ENCODE measurements around the gene RTN4RL2. TPM values are rescaled to one million over a fixed set of nuclear protein-coding genes. Genes with fewer than 3 reads are reported as not detected.

Gene RTN4RL2
- total RNA-seq, 1 experiment from 2014 or later = 7.0 TPM

- peaks cover 6% of the 10 kb centered on the region for H3K23me2 ChIP-seq (ENCODE audit: insufficient read length, low read depth, low read length, poor library complexity, severe bottlenecking)
- H4K20me1 ChIP-seq (ENCODE audit: control insufficient read depth, insufficient read depth, insufficient read length) = no peaks in the 10 kb centered on the region
- no peak overlapping the region for H2BK5ac ChIP-seq (ENCODE audit: insufficient read length, low read length)
- no peak overlapping the region for H3K4ac ChIP-seq (ENCODE audit: low read depth, low read length)
- Mint-ChIP-seq H3K4me1 (peaks cover 27 to 35% of the 10 kb centered on the region in 2 experiments), H3K27ac (no peak overlapping the region; a peak in 1 of 7 replicates), H3K9me3 (no peaks in the 10 kb centered on the region), H3K36me3 (ENCODE audit: insufficient read depth in 1 of 3, low read depth in 3 of 3) (peaks cover 11 to 19% (median 19%) of the 10 kb centered on the region in 3 experiments; a peak in 6 of 7 replicates), H3K4me3 (peak overlapping the region; percentile 68 to 83; a peak in 3 of 5 replicates), H3K27me3 (ENCODE audit: low read depth) (peaks cover 43% of the 10 kb centered on the region)
- WGBS (ENCODE audit: extremely low coverage, insufficient read length, low lambda C conversion rate) = no CpG with 5 or more reads among the region's 8 CpGs
- H3K9me3 ChIP-seq (ENCODE audit: control insufficient read depth, low read depth, low read length) = no peaks in the 10 kb centered on the region
- H4K5ac ChIP-seq (ENCODE audit: insufficient read length, low read depth, low read length) = no peak overlapping the region
- no peaks in the 10 kb centered on the region for H3K79me1 ChIP-seq (ENCODE audit: insufficient read depth, low read depth, low read length, poor library complexity, severe bottlenecking)
- H3K79me2 ChIP-seq (ENCODE audit: insufficient read depth, low read length) = no peaks in the 10 kb centered on the region
- no peak overlapping the region for H2BK20ac ChIP-seq (ENCODE audit: low read depth, low read length, poor library complexity, severe bottlenecking)
- H3K23ac ChIP-seq (ENCODE audit: insufficient read length, low read depth, low read length) = no peak overlapping the region
- H3K9ac ChIP-seq (ENCODE audit: extremely low read depth, insufficient read length, low read length) = no peak overlapping the region
- peaks cover 2% of the 10 kb centered on the region; the same call in 1 of the 2 replicates for H3K4me1 ChIP-seq (ENCODE audit: insufficient read depth, low read length)
- no peak overlapping the region for H4K91ac ChIP-seq (ENCODE audit: insufficient read length, low read depth, low read length)
- H3T11ph ChIP-seq (ENCODE audit: low read length) = no peak overlapping the region
- peaks cover 3% of the 10 kb centered on the region; the same call in 1 of the 2 replicates for H3K27me3 ChIP-seq (ENCODE audit: insufficient read depth, low read length)
- no peak overlapping the region for H3K27ac ChIP-seq (ENCODE audit: insufficient read length, low read depth, low read length)
- H2BK15ac ChIP-seq (ENCODE audit: low read depth, low read length) = no peak overlapping the region
- H2BK120ac ChIP-seq (ENCODE audit: low read depth, low read length, poor library complexity, severe bottlenecking) = no peak overlapping the region
- no peak overlapping the region for H3K56ac ChIP-seq (ENCODE audit: insufficient read length, low read depth, low read length)
- no peak overlapping the region for H2AFZ ChIP-seq (ENCODE audit: low read length)
- H3K18ac ChIP-seq (ENCODE audit: insufficient read length, low read depth, low read length) = no peak overlapping the region
- TF ChIP-seq, protein P1, sequence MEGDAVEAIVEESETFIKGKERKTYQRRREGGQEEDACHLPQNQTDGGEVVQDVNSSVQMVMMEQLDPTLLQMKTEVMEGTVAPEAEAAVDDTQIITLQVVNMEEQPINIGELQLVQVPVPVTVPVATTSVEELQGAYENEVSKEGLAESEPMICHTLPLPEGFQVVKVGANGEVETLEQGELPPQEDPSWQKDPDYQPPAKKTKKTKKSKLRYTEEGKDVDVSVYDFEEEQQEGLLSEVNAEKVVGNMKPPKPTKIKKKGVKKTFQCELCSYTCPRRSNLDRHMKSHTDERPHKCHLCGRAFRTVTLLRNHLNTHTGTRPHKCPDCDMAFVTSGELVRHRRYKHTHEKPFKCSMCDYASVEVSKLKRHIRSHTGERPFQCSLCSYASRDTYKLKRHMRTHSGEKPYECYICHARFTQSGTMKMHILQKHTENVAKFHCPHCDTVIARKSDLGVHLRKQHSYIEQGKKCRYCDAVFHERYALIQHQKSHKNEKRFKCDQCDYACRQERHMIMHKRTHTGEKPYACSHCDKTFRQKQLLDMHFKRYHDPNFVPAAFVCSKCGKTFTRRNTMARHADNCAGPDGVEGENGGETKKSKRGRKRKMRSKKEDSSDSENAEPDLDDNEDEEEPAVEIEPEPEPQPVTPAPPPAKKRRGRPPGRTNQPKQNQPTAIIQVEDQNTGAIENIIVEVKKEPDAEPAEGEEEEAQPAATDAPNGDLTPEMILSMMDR (conservative IDR thresholded peaks at IDR 0.05) = no peak
- H3K4me2 ChIP-seq (ENCODE audit: insufficient read depth, insufficient read length, low read length) = no peak overlapping the region
- H3K14ac ChIP-seq (ENCODE audit: insufficient read depth, low read length) = no peak overlapping the region
- H2BK12ac ChIP-seq (ENCODE audit: insufficient read length, low read depth, low read length) = no peak overlapping the region
- H2AK5ac ChIP-seq (ENCODE audit: insufficient read length, low read length) = no peak overlapping the region
- no peak for DNase-seq
- H4K8ac ChIP-seq (replicated peaks; ENCODE audit: insufficient read length, low read depth, low read length) = no peak overlapping the region
Measured at GRCh38 chr11:57427727-57428082, 32.6 kb upstream of the RTN4RL2 start.
